ENCODE data around the gene HECTD1.
"Not testable (repeated sequence)": the region's sequence is repeated elsewhere in the genome, so short reads cannot be mapped to it uniquely, and the experiment has no call there.

DNA sequence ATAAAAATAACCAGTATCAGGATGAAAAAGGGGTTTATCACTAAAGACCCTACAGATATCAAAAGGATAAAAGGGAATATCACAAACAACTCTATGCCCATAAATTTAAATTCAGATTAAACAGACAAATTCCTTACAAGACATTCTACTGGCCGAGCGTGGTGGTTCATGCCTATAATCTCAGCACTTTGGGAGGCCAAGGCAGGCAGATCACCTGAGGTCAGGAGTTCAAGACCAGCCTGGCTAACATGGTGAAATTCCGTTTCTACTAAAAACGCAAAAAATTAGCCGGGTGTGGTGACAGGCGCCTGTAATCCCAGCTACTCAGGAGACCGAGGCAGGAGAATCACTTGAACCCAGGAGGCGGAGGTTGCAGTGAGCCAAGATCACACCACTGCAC, 15.0 kb downstream of the HECTD1 start:
- TF ChIP-seq, protein P1, sequence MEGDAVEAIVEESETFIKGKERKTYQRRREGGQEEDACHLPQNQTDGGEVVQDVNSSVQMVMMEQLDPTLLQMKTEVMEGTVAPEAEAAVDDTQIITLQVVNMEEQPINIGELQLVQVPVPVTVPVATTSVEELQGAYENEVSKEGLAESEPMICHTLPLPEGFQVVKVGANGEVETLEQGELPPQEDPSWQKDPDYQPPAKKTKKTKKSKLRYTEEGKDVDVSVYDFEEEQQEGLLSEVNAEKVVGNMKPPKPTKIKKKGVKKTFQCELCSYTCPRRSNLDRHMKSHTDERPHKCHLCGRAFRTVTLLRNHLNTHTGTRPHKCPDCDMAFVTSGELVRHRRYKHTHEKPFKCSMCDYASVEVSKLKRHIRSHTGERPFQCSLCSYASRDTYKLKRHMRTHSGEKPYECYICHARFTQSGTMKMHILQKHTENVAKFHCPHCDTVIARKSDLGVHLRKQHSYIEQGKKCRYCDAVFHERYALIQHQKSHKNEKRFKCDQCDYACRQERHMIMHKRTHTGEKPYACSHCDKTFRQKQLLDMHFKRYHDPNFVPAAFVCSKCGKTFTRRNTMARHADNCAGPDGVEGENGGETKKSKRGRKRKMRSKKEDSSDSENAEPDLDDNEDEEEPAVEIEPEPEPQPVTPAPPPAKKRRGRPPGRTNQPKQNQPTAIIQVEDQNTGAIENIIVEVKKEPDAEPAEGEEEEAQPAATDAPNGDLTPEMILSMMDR (IDR thresholded peaks at IDR 0.05 in 4 of 5, conservative IDR thresholded peaks at IDR 0.05 in 1 of 5): not testable (repeated sequence)
- TF ChIP-seq POLR2A (IDR thresholded peaks at IDR 0.05): not testable (repeated sequence)
